Measurements from ENCODE around the gene HPCAL1. TPM values are rescaled to one million over a fixed set of nuclear protein-coding genes. Genes with fewer than 3 reads are reported as not detected.

HPCAL1 gene
- total and polyA plus RNA-seq, 12 donors: 17.4 to 118 (median 61.3) TPM

DNA sequence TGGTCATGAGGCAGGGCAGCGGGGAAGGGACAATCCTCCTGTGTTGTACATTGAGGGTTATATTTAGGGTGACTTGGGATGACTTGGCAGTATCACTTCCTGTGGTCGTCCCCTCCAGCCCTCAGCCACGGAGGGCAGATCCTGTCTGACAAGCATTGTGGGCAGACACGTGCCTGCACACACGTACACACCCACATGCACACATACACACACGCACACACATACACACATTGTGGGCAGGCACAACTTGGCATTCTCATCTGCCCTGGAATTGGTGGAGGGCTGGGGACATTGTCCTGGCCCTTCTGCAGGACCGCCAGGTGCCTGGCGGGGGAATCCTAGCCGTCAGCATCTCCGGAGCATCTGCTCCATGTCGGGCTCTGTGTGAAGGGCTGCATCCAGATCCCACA lies 97.9 kb downstream of the HPCAL1 start:
- H3K9me3 ChIP-seq (replicated peaks in 1 of 3): no peaks in the 10 kb centered on the region
- intact Hi-C loops (cut with DNase I): loop anchor here in 1 of 2 donors (5.0 kb wide), 1 partner anchor 93 kb away; no protein-coding TSS in a partner anchor
- H3K4me1 ChIP-seq (replicated peaks in 1 of 2): peaks cover 16 to 36% of the 10 kb centered on the region in 2 donors
- peak overlapping the region in 3 of 5 donors; percentile 34 to 73 (median 67) for H3K27ac ChIP-seq
- 67 to 87% (median 75%) methylated on average over 3 to 11 of the region's 11 CpGs; no CpG with 5 or more reads in 1 of the 4 donors for WGBS, 4 donors
- no peaks in the 10 kb centered on the region for H3K27me3 ChIP-seq
- H3K36me3 ChIP-seq (replicated peaks in 1 of 2): no peaks in the 10 kb centered on the region
- TF ChIP-seq POLR2A (IDR thresholded peaks at IDR 0.05): no peak
- TF ChIP-seq CTCF (IDR thresholded peaks at IDR 0.05): no peak
- H3K4me3 ChIP-seq: no peak overlapping the region
- DNase-seq: peak in 6 of 7 donors; percentile 47 to 69 (median 53)

DNA sequence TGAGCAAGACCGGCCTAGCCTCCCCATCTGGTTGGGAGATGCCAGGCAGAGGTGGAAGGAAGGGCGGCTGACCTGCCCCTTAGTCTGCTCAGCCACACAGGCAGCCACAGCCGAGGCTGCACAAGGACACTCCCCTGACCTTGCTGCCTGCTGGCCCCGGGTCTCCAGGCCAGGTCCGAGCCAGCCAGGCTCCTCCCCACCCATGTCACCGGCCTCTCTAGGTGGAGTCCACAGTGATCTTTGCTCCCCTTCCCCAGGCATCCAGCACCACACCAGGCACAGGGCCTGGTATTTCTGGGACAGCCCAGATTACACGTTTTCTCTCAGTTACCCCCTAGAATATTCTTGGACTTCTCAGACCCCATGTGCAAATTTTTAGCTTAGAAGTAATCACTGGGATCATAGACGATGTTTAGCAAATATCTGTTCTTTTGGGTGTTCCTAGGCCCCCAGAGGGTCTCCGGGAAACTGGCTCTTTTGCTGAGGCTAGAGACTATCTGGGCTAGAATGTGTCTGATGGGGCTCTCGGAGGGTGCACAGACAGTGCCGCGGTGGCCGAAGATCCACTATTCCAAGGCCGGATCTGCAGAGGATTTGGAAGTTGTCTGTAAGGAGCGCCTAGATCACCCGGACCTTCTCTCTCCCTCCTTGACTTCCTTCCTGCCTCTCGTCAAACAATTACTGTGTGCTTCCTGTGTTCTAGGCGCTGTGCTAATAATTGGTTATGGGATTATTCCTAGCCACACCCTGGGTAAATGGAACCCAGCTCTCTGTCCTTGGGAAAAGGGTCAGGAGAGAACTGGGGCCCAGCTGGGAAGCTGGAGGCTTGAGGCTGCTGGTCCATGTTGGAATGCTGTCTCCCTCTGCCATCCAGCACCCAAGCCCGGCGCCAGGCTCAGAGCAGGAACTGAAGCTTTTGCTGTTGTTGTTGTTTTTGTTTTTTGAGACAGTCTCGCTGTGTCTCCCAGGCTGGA lies 98.6 kb downstream of the HPCAL1 start:
- H3K4me1 ChIP-seq (replicated peaks in 1 of 2): peaks cover 23 to 43% of the 10 kb centered on the region in 2 donors
- H3K27me3 ChIP-seq: no peaks in the 10 kb centered on the region
- no peaks in the 10 kb centered on the region for H3K9me3 ChIP-seq (replicated peaks in 1 of 3)
- peak in 2 of 7 donors; percentile 48 to 54 for DNase-seq
- peak overlapping the region in 2 of 5 donors; percentile 67 to 73 for H3K27ac ChIP-seq
- no peak overlapping the region for H3K4me3 ChIP-seq
- H3K36me3 ChIP-seq (replicated peaks in 1 of 2): no peaks in the 10 kb centered on the region
- intact Hi-C loops (cut with DNase I): loop anchor here in 1 of 2 donors (5.0 kb wide), 1 partner anchor 94 kb away; no protein-coding TSS in a partner anchor
- TF ChIP-seq CTCF (IDR thresholded peaks at IDR 0.05) (no peak), POLR2A (IDR thresholded peaks at IDR 0.05) (no peak)
- WGBS, 4 donors: 62 to 76% (median 68%) methylated on average over 15 to 21 of the region's 21 CpGs

DNA sequence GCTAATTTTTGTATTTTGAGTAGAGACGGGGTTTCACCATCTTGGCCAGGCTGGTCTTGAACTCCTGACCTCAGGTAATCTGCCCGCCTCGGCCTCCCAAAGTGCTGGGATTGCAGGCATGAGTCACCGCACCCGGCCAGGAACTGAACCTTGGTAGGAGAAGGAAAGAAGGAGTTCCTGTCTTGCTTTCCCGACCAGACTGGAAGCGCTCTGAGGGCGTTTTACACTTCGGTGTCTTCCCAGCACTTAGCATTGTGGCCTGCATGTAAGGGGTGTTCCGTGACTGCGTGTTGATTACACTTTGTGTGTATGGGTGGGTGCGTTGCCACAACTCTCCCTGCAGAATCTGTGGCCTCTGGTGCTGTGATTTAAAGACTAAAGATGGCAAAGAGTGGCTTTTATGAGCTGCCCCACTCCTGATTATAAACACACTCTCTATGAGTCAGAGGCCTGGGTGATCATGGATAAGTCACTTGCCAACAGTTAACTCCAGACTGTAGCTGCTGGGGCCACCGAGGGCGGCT lies 99.4 kb downstream of the HPCAL1 start:
- no peaks in the 10 kb centered on the region for H3K9me3 ChIP-seq (replicated peaks in 1 of 3)
- TF ChIP-seq CTCF (IDR thresholded peaks at IDR 0.05): no peak
- no peak for TF ChIP-seq POLR2A (IDR thresholded peaks at IDR 0.05)
- DNase-seq: no peak
- no peaks in the 10 kb centered on the region for H3K27me3 ChIP-seq
- H3K27ac ChIP-seq: peak overlapping the region in 1 of 5 donors; percentile 73
- WGBS, 4 donors: 71 to 86% (median 79%) methylated on average over 10 to 14 of the region's 14 CpGs
- H3K36me3 ChIP-seq (replicated peaks in 1 of 2): no peaks in the 10 kb centered on the region
- peaks cover 25 to 52% of the 10 kb centered on the region in 2 donors for H3K4me1 ChIP-seq (replicated peaks in 1 of 2)
- intact Hi-C loops (cut with DNase I): loop anchor here in 1 of 2 donors (5.0 kb wide), 1 partner anchor 95 kb away; no protein-coding TSS in a partner anchor
- no peak overlapping the region for H3K4me3 ChIP-seq

- WGBS, 4 donors: 88 to 98% (median 93%) methylated on average over 8 of the region's 8 CpGs
- intact Hi-C loops (cut with DNase I): loop anchor here in 1 of 2 donors (5.0 kb wide), 1 partner anchor 95 kb away; no protein-coding TSS in a partner anchor
- no peak overlapping the region for H3K4me3 ChIP-seq
These were observed 100.0 kb downstream of the HPCAL1 start for GRCh38 chr2:10402653-10403215.

More at GRCh38 chr2:10402653-10403215, 100.0 kb downstream of the HPCAL1 start:
- Histone ChIP-seq H3K4me1 (replicated peaks in 1 of 2) (peaks cover 28 to 58% of the 10 kb centered on the region in 2 donors), H3K27me3 (no peaks in the 10 kb centered on the region), H3K36me3 (replicated peaks in 1 of 2) (no peaks in the 10 kb centered on the region), H3K9me3 (replicated peaks in 1 of 3) (no peaks in the 10 kb centered on the region), H3K27ac (no peak overlapping the region)
- no peak for DNase-seq
- TF ChIP-seq POLR2A (IDR thresholded peaks at IDR 0.05): no peak
- no peak for TF ChIP-seq CTCF (IDR thresholded peaks at IDR 0.05)

Measured in adrenal gland (tissue), 12 donors.